ENCODE measurements around the gene CALHM6. TPM values are rescaled to one million over a fixed set of nuclear protein-coding genes. Genes with fewer than 3 reads are reported as not detected.

The CALHM6 gene
- total and polyA plus RNA-seq, 2 of the 13 experiments (the other 11 are each of a cell fraction or from before 2014, with no cell fraction given), result not detected

- CTCF ChIA-PET (ENCODE audit: low intra/inter-chr PET ratio, low total read pairs), result no interaction called here
- H3K4me2 ChIP-seq (ENCODE audit: low read depth, low read length), result no peak overlapping the region
- no peak overlapping the region for H3K4me3 ChIP-seq (replicated peaks in 1 of 3; ENCODE audit: insufficient read depth in 1 of 3, low read depth in 2 of 3, low read length in 3 of 3)
- no peaks in the 10 kb centered on the region for H3K9me3 ChIP-seq (ENCODE audit: low read length)
- H3K79me2 ChIP-seq (ENCODE audit: insufficient read depth, low read length), result no peaks in the 10 kb centered on the region
- no peaks in the 10 kb centered on the region for H3K4me1 ChIP-seq (ENCODE audit: insufficient read depth, low read length)
- ATAC-seq (no peak), DNase-seq (ENCODE audit: low spot score) (no peak), FAIRE-seq (no peak)
- H3K27ac ChIP-seq (ENCODE audit: extremely low read length, insufficient read depth, low read length), result no peak overlapping the region
- H2AFZ ChIP-seq (ENCODE audit: low read length), result no peak overlapping the region
- no peaks in the 10 kb centered on the region for H4K20me1 ChIP-seq (ENCODE audit: insufficient read depth, low read length)
- no TSS peak for BruUV-seq (replicated peaks)
- POLR2A ChIA-PET, result no interaction called here
- no peaks in the 10 kb centered on the region for H3K27me3 ChIP-seq (ENCODE audit: control insufficient read depth in 1 of 2, insufficient read depth in 2 of 2, low read length in 2 of 2)
- in situ Hi-C loops (cut with HindIII; ENCODE audit: extremely low pct_ligation_motif_present, low pct_unique_long_range_greater_than_20kb), result no loop called here
- intact Hi-C loops (cut with micrococcal nuclease; ENCODE audit: unreplicated experiment), result no loop called here
- H3K36me3 ChIP-seq (replicated peaks in 1 of 2; ENCODE audit: control insufficient read depth in 1 of 2, insufficient read depth in 2 of 2, low read length in 2 of 2), result no peaks in the 10 kb centered on the region
- no peak overlapping the region for H3K9ac ChIP-seq (ENCODE audit: insufficient read depth, low read depth, low read length)
- TF ChIP-seq, protein P1, sequence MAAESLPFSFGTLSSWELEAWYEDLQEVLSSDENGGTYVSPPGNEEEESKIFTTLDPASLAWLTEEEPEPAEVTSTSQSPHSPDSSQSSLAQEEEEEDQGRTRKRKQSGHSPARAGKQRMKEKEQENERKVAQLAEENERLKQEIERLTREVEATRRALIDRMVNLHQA (CRISPR knock-in tag; IDR thresholded peaks at IDR 0.05), result no peak
- TF ChIP-seq LBX2 (CRISPR knock-in tag; IDR thresholded peaks at IDR 0.05; ENCODE audit: borderline replicate concordance), result no peak
- TF ChIP-seq CREB1 (IDR thresholded peaks at IDR 0.05), result no peak
- no peak for TF ChIP-seq CREB1 (CRISPR knock-in tag; IDR thresholded peaks at IDR 0.05)
- no peak for TF ChIP-seq CBX2 (IDR thresholded peaks at IDR 0.05; ENCODE audit: low read depth, low read length)
- no peak for TF ChIP-seq CBX2 (CRISPR knock-in tag; IDR thresholded peaks at IDR 0.05; ENCODE audit: low read depth)
- TF ChIP-seq, protein P2, sequence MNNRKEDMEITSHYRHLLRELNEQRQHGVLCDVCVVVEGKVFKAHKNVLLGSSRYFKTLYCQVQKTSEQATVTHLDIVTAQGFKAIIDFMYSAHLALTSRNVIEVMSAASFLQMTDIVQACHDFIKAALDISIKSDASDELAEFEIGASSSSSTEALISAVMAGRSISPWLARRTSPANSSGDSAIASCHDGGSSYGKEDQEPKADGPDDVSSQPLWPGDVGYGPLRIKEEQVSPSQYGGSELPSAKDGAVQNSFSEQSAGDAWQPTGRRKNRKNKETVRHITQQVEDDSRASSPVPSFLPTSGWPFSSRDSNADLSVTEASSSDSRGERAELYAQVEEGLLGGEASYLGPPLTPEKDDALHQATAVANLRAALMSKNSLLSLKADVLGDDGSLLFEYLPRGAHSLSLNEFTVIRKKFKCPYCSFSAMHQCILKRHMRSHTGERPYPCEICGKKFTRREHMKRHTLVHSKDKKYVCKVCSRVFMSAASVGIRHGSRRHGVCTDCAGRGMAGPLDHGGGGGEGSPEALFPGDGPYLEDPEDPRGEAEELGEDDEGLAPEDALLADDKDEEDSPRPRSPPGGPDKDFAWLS (CRISPR knock-in tag; IDR thresholded peaks at IDR 0.05; ENCODE audit: borderline replicate concordance), result no peak
- no peak for TF ChIP-seq JUNB (CRISPR knock-in tag; IDR thresholded peaks at IDR 0.05; ENCODE audit: borderline replicate concordance)
- TF ChIP-seq ZNF556 (CRISPR knock-in tag; IDR thresholded peaks at IDR 0.05; ENCODE audit: borderline replicate concordance), result no peak
- no peak for TF ChIP-seq ZMYM2 (CRISPR knock-in tag; IDR thresholded peaks at IDR 0.05)
- TF ChIP-seq, protein P3, sequence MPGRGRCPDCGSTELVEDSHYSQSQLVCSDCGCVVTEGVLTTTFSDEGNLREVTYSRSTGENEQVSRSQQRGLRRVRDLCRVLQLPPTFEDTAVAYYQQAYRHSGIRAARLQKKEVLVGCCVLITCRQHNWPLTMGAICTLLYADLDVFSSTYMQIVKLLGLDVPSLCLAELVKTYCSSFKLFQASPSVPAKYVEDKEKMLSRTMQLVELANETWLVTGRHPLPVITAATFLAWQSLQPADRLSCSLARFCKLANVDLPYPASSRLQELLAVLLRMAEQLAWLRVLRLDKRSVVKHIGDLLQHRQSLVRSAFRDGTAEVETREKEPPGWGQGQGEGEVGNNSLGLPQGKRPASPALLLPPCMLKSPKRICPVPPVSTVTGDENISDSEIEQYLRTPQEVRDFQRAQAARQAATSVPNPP (CRISPR knock-in tag; IDR thresholded peaks at IDR 0.05), result no peak
- no peak for TF ChIP-seq JDP2 (CRISPR knock-in tag; IDR thresholded peaks at IDR 0.05; ENCODE audit: borderline replicate concordance)
- no peak for TF ChIP-seq ZNF20 (CRISPR knock-in tag; IDR thresholded peaks at IDR 0.05)
- no peak for TF ChIP-seq RFX3 (CRISPR knock-in tag; IDR thresholded peaks at IDR 0.05)
- no peak for TF ChIP-seq SALL2 (CRISPR knock-in tag; IDR thresholded peaks at IDR 0.05)
- TF ChIP-seq, protein P4, sequence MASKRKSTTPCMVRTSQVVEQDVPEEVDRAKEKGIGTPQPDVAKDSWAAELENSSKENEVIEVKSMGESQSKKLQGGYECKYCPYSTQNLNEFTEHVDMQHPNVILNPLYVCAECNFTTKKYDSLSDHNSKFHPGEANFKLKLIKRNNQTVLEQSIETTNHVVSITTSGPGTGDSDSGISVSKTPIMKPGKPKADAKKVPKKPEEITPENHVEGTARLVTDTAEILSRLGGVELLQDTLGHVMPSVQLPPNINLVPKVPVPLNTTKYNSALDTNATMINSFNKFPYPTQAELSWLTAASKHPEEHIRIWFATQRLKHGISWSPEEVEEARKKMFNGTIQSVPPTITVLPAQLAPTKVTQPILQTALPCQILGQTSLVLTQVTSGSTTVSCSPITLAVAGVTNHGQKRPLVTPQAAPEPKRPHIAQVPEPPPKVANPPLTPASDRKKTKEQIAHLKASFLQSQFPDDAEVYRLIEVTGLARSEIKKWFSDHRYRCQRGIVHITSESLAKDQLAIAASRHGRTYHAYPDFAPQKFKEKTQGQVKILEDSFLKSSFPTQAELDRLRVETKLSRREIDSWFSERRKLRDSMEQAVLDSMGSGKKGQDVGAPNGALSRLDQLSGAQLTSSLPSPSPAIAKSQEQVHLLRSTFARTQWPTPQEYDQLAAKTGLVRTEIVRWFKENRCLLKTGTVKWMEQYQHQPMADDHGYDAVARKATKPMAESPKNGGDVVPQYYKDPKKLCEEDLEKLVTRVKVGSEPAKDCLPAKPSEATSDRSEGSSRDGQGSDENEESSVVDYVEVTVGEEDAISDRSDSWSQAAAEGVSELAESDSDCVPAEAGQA (IDR thresholded peaks at IDR 0.05; ENCODE audit: low read depth), result no peak
- TF ChIP-seq, protein P4 (CRISPR knock-in tag; IDR thresholded peaks at IDR 0.05; ENCODE audit: borderline replicate concordance), result no peak
- TF ChIP-seq AGO2 (optimal IDR thresholded peaks at IDR 0.05; ENCODE audit: low read depth, low read length), result no peak
Observed at GRCh38 chr6:116451916-116452315, 9.3 kb upstream of the CALHM6 start.

Measured in HepG2 (cell line).